AG04450 (cell line): ENCODE data around the gene PLA2G7. TPM values are rescaled to one million over a fixed set of nuclear protein-coding genes. Genes with fewer than 3 reads are reported as not detected.
"Not testable (repeated sequence)": the region's sequence is repeated elsewhere in the genome, so short reads cannot be mapped to it uniquely, and the experiment has no call there.

ENCODE experiments used
- CTCF ChIA-PET: fragments of 300-600, 350-600 bp; formaldehyde crosslinking; extraction: SDS; loops from one replicate; lab custom pipeline; 2022; ENCODE audit warnings: antibody characterized with exemption, inconsistent platforms; lab: Charles Lee
- POLR2A ChIA-PET: fragments of 350-600 bp; formaldehyde crosslinking; extraction: SDS; loops from one replicate; lab custom pipeline; 2021; ENCODE audit warnings: antibody characterized with exemption, inconsistent platforms; lab: Yijun Ruan, JAX
- DNase-seq: peaks from one replicate; pipeline ENCODE4 v3.0.0-alpha.2; 2011; ENCODE audit warnings: low read depth, low spot score
- H3K27ac ChIP-seq: one replicate; pipeline ENCODE4 v1.5.1; 2012; ENCODE audit warnings: low read depth, low read length, control low read depth
- H3K27me3 ChIP-seq: one replicate; pipeline ENCODE4 v1.6.0; 2012; ENCODE audit warnings: low read length; ENCODE audit not compliant: control insufficient read depth, insufficient read depth
- H3K4me3 ChIP-seq: 2 replicates; pipeline ENCODE4 v1.5.1; 2011; ENCODE audit warnings: mild to moderate bottlenecking, low read depth, low read length, control low read depth
- H3K9me3 ChIP-seq: 2 replicates; pipeline ENCODE4 v1.5.1; 2012; ENCODE audit warnings: low read length; ENCODE audit not compliant: control insufficient read depth, insufficient read depth
- CTCF ChIP-seq: IDR thresholded peaks from 2 replicates; pipeline ENCODE4 v1.5.1; 2011; ENCODE audit warnings: low read depth, low read length, control low read depth, inconsistent platforms
- polyA plus RNA-seq: library from polyadenylated mRNA; depleted of rRNA; stranded (reverse); fragments of >200 nt; gene quantifications from 2 replicates; pipeline ENCODE4 v1.2.3, GENCODE V29; 2011

PLA2G7 gene
- polyA plus RNA-seq, 1 experiment: not detected

- no peak overlapping the region for H3K4me3 ChIP-seq
These were observed 29.8 kb upstream of the PLA2G7 start for GRCh38 chr6:46764961-46765360.

GRCh38 chr6:46764280-46764679, 29.1 kb upstream of the PLA2G7 start:
- H3K27me3 ChIP-seq, CTCF ChIA-PET, H3K27ac ChIP-seq, H3K4me3 ChIP-seq, DNase-seq, H3K9me3 ChIP-seq, POLR2A ChIA-PET: not testable (repeated sequence)

More at GRCh38 chr6:46764961-46765360, 29.8 kb upstream of the PLA2G7 start:
- ChIA-PET POLR2A (no interaction called here), CTCF (no interaction called here)
- TF ChIP-seq CTCF: no peak
- no peaks in the 10 kb centered on the region for H3K9me3 ChIP-seq
- DNase-seq: no peak
- no peak overlapping the region for H3K27ac ChIP-seq
- no peaks in the 10 kb centered on the region for H3K27me3 ChIP-seq

- DNase-seq: no peak
- TF ChIP-seq CTCF: no peak
- Histone ChIP-seq H3K27me3 (no peaks in the 10 kb centered on the region), H3K4me3 (no peak overlapping the region), H3K27ac (no peak overlapping the region), H3K9me3 (no peaks in the 10 kb centered on the region)
- POLR2A ChIA-PET: no interaction called here
- CTCF ChIA-PET: no interaction called here
These were observed 28.3 kb upstream of the PLA2G7 start for GRCh38 chr6:46763466-46763865.

- DNase-seq: no peak
- Histone ChIP-seq H3K27me3 (no peaks in the 10 kb centered on the region), H3K27ac (no peak overlapping the region), H3K9me3 (no peaks in the 10 kb centered on the region), H3K4me3 (no peak overlapping the region)
- no peak for TF ChIP-seq CTCF
- ChIA-PET POLR2A (no interaction called here), CTCF (no interaction called here)
These were observed 25.8 kb upstream of the PLA2G7 start for GRCh38 chr6:46760925-46761324.

GRCh38 chr6:46758960-46759753, 24.0 kb upstream of the PLA2G7 start:
- DNase-seq: no peak
- Histone ChIP-seq H3K4me3 (no peak overlapping the region), H3K27me3 (no peaks in the 10 kb centered on the region), H3K9me3 (no peaks in the 10 kb centered on the region), H3K27ac (no peak overlapping the region)
- ChIA-PET POLR2A (no interaction called here), CTCF (no interaction called here)
- no peak for TF ChIP-seq CTCF
